ENCODE measurements around the gene CNFN.

CNFN gene

GRCh38 chr19:42407816-42408175 lies 17.7 kb upstream of the CNFN start:
- DNase-seq = no peak

- DNase-seq = no peak
Observed at GRCh38 chr19:42407085-42407815, 17.2 kb upstream of the CNFN start.

- DNase-seq = no peak
Observed at GRCh38 chr19:42406111-42406510, 16.0 kb upstream of the CNFN start.

- DNase-seq = no peak
Observed at GRCh38 chr19:42403586-42403985, 13.5 kb upstream of the CNFN start.

- DNase-seq = no peak
Observed at GRCh38 chr19:42402376-42403116, 12.4 kb upstream of the CNFN start.

- DNase-seq = peak; percentile 63 to 68
Observed at GRCh38 chr19:42401365-42402303, 11.5 kb upstream of the CNFN start.

GRCh38 chr19:42400404-42400803 lies 10.3 kb upstream of the CNFN start:
- no peak for DNase-seq

GRCh38 chr19:42397263-42398166 lies 7.4 kb upstream of the CNFN start:
- DNase-seq = no peak

- DNase-seq = peak; percentile 98 to 99
Observed at GRCh38 chr19:42396381-42397262, 6.5 kb upstream of the CNFN start.

- DNase-seq = no peak
Observed at GRCh38 chr19:42394751-42395150, 4.7 kb upstream of the CNFN start.

GRCh38 chr19:42392165-42392564 lies 2.1 kb upstream of the CNFN start:
- no peak for DNase-seq

- DNase-seq = no peak
Observed at GRCh38 chr19:42388851-42389489, 1.1 kb downstream of the CNFN start.

- DNase-seq = peak; percentile 59 to 63
Observed at GRCh38 chr19:42386974-42387707, 3.0 kb downstream of the CNFN start.

GRCh38 chr19:42380155-42380554 lies 9.9 kb downstream of the CNFN start:
- no peak for DNase-seq

GRCh38 chr19:42378225-42379215 lies 11.6 kb downstream of the CNFN start:
- DNase-seq = no peak

GRCh38 chr19:42376177-42376555 lies 13.9 kb downstream of the CNFN start:
- no peak for DNase-seq

- DNase-seq = no peak
Observed at GRCh38 chr19:42375415-42376176, 14.5 kb downstream of the CNFN start.

GRCh38 chr19:42374826-42375376 lies 15.2 kb downstream of the CNFN start:
- DNase-seq = no peak

All from NCI-H2081 (cell line).